ENCODE results near the gene GALNT14. TPM values are rescaled to one million over a fixed set of nuclear protein-coding genes. Genes with fewer than 3 reads are reported as not detected.

The GALNT14 gene
- total RNA-seq, 1 experiment from 2014 or later: 2.7 TPM

GRCh38 chr2:31038385-31038784, 99.9 kb downstream of the GALNT14 start:
- peak; percentile 70 for DNase-seq
- TF ChIP-seq, protein P1, sequence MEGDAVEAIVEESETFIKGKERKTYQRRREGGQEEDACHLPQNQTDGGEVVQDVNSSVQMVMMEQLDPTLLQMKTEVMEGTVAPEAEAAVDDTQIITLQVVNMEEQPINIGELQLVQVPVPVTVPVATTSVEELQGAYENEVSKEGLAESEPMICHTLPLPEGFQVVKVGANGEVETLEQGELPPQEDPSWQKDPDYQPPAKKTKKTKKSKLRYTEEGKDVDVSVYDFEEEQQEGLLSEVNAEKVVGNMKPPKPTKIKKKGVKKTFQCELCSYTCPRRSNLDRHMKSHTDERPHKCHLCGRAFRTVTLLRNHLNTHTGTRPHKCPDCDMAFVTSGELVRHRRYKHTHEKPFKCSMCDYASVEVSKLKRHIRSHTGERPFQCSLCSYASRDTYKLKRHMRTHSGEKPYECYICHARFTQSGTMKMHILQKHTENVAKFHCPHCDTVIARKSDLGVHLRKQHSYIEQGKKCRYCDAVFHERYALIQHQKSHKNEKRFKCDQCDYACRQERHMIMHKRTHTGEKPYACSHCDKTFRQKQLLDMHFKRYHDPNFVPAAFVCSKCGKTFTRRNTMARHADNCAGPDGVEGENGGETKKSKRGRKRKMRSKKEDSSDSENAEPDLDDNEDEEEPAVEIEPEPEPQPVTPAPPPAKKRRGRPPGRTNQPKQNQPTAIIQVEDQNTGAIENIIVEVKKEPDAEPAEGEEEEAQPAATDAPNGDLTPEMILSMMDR (conservative IDR thresholded peaks at IDR 0.05): peak; percentile 71
- H3K14ac ChIP-seq (ENCODE audit: insufficient read depth, low read length): no peak overlapping the region
- no peaks in the 10 kb centered on the region for H3K4me1 Mint-ChIP-seq
- H4K91ac ChIP-seq (ENCODE audit: insufficient read length, low read depth, low read length): no peak overlapping the region
- peaks cover 0 to 13% (median 0%) of the 10 kb centered on the region in 3 experiments; a peak in 4 of 7 replicates for H3K36me3 Mint-ChIP-seq (ENCODE audit: insufficient read depth in 1 of 3, low read depth in 3 of 3)
- H2BK12ac ChIP-seq (ENCODE audit: insufficient read length, low read depth, low read length): no peak overlapping the region
- H4K20me1 ChIP-seq (ENCODE audit: control insufficient read depth, insufficient read depth, insufficient read length): no peaks in the 10 kb centered on the region
- H3K4me3 Mint-ChIP-seq: no peak overlapping the region
- H3K79me2 ChIP-seq (ENCODE audit: insufficient read depth, low read length): no peaks in the 10 kb centered on the region
- no peak overlapping the region for H4K5ac ChIP-seq (ENCODE audit: insufficient read length, low read depth, low read length)
- H3K27me3 ChIP-seq (ENCODE audit: insufficient read depth, low read length): no peaks in the 10 kb centered on the region
- H2BK120ac ChIP-seq (ENCODE audit: low read depth, low read length, poor library complexity, severe bottlenecking): no peak overlapping the region
- no peak overlapping the region for H2BK5ac ChIP-seq (ENCODE audit: insufficient read length, low read length)
- no peak overlapping the region for H3K27ac Mint-ChIP-seq
- peaks cover 3% of the 10 kb centered on the region; the same call in 1 of the 2 replicates for H3K4me1 ChIP-seq (ENCODE audit: insufficient read depth, low read length)
- no peak overlapping the region for H3K23ac ChIP-seq (ENCODE audit: insufficient read length, low read depth, low read length)
- H3K23me2 ChIP-seq (ENCODE audit: insufficient read length, low read depth, low read length, poor library complexity, severe bottlenecking): no peaks in the 10 kb centered on the region
- H3K9me3 Mint-ChIP-seq: peaks cover 16 to 19% of the 10 kb centered on the region in 2 experiments
- H3K27me3 Mint-ChIP-seq (ENCODE audit: low read depth): no peaks in the 10 kb centered on the region
- WGBS (ENCODE audit: extremely low coverage, insufficient read length, low lambda C conversion rate): no CpG with 5 or more reads among the region's 4 CpGs
- H2AFZ ChIP-seq (ENCODE audit: low read length): no peak overlapping the region
- no peak overlapping the region for H3K18ac ChIP-seq (ENCODE audit: insufficient read length, low read depth, low read length)
- H2BK15ac ChIP-seq (ENCODE audit: low read depth, low read length): no peak overlapping the region
- no peak overlapping the region for H3K9ac ChIP-seq (ENCODE audit: extremely low read depth, insufficient read length, low read length)
- H3K27ac ChIP-seq (ENCODE audit: insufficient read length, low read depth, low read length): no peak overlapping the region
- H3K9me3 ChIP-seq (ENCODE audit: control insufficient read depth, low read depth, low read length): no peaks in the 10 kb centered on the region
- no peaks in the 10 kb centered on the region for H3K79me1 ChIP-seq (ENCODE audit: insufficient read depth, low read depth, low read length, poor library complexity, severe bottlenecking)
- H2AK5ac ChIP-seq (ENCODE audit: insufficient read length, low read length): no peak overlapping the region
- H3K4me2 ChIP-seq (ENCODE audit: insufficient read depth, insufficient read length, low read length): no peak overlapping the region
- no peak overlapping the region for H3K56ac ChIP-seq (ENCODE audit: insufficient read length, low read depth, low read length)
- H3T11ph ChIP-seq (ENCODE audit: low read length): no peak overlapping the region
- H2BK20ac ChIP-seq (ENCODE audit: low read depth, low read length, poor library complexity, severe bottlenecking): no peak overlapping the region
- no peak overlapping the region for H4K8ac ChIP-seq (replicated peaks; ENCODE audit: insufficient read length, low read depth, low read length)
- H3K4ac ChIP-seq (ENCODE audit: low read depth, low read length): no peak overlapping the region

Data from H9 (cell line).